GM18511 (cell line): Measurements from ENCODE around the gene ACADS.

ENCODE experiments used
- ATAC-seq: cut with Tn5 transposase; IDR thresholded peaks from one replicate; pipeline ENCODE4 v1.9.1; 2021; ENCODE audit warnings: mild to moderate bottlenecking, moderate library complexity; ENCODE audit not compliant: unreplicated experiment

ACADS gene

DNA sequence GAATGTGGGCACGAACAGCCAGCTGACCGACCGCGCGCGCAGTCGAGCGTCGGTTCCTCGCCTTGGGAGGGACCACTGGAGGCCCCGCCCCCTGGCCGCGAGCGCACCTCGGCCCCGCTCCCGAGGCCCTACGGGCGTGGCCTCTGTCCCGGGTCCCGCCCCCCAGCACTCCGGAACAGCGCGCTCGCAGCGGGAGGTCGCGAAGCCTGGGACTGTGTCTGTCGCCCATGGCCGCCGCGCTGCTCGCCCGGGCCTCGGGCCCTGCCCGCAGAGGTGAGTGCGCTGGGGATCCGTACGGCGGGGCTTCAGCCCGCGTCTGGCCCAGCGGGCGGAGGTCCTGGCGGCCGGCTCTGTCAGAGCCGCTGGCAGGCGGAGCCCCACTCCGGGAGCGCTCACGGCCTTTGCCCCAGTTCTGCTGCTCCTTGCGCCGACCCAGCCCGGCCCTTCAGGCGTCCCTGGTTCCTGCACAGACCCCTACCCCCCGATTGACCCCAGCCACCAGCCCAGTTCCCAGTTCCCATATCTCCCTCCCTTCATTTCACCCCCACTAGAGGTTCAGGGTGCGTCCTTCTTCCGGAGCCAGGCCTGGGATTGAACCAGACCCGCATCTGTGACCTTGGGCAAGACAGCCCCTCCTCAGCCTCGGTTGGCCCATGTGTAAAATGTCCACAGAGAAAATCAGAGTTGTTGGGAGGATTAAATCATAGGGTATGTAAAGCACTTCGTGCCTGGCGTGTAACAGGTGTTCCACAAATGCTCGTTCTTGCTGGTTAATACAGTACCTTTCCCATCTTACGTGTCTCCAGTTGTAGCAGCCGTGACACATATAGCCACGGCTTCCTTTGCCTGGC lies at the start of gene ACADS:
ACADS (plus strand) TSS at position 168 of the 851 bp plus-strand sequence; CDS start at position 228, 60 bp downstream.
- peak; percentile 95 for ATAC-seq

- ATAC-seq = peak; percentile 59
Measured at GRCh38 chr12:120677765-120678473, 47.7 kb upstream of the ACADS start.

GRCh38 chr12:120678572-120678971 lies 47.1 kb upstream of the ACADS start:
- peak; percentile 24 for ATAC-seq

GRCh38 chr12:120680165-120680738 lies 45.4 kb upstream of the ACADS start:
- ATAC-seq = no peak

- peak; percentile 16 for ATAC-seq
Measured at GRCh38 chr12:120684523-120684932, 41.1 kb upstream of the ACADS start.

GRCh38 chr12:120685522-120685921 lies 40.1 kb upstream of the ACADS start:
- ATAC-seq = no peak

DNA sequence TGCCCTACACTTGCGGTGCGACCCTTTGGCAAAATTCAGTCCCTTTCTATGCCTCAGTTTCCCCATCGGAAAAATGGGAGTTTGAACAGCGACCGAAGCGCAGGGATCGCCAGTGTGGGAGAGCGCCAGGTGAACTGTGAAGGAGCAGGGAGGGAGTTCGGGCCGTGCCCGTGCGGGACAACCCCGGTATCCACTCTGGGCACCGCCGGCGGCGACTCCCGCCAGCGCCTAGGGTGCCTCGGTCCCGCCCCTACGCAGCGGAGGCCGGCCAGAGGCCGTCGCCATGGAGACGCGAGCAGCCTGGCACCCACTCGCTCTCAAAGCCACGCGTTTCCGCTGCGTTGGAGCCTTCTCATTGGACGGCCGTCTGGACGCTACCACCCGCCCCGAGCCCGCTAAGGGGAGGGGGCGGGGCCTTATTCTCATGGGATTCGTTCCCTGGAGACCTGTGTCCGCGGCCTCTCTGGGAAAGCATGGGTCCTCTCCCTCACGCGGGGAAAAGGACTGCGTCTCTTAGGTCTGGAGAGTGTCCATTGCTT lies 39.4 kb upstream of the ACADS start:
- ATAC-seq = peak; percentile 74

- ATAC-seq = peak; percentile 71
Measured at GRCh38 chr12:120686690-120687577, 38.7 kb upstream of the ACADS start, which contains the start of gene MLEC. Gene MLEC (plus strand): TSS chr12:120687149. CDS start chr12:120687297, 148 bp downstream.

DNA sequence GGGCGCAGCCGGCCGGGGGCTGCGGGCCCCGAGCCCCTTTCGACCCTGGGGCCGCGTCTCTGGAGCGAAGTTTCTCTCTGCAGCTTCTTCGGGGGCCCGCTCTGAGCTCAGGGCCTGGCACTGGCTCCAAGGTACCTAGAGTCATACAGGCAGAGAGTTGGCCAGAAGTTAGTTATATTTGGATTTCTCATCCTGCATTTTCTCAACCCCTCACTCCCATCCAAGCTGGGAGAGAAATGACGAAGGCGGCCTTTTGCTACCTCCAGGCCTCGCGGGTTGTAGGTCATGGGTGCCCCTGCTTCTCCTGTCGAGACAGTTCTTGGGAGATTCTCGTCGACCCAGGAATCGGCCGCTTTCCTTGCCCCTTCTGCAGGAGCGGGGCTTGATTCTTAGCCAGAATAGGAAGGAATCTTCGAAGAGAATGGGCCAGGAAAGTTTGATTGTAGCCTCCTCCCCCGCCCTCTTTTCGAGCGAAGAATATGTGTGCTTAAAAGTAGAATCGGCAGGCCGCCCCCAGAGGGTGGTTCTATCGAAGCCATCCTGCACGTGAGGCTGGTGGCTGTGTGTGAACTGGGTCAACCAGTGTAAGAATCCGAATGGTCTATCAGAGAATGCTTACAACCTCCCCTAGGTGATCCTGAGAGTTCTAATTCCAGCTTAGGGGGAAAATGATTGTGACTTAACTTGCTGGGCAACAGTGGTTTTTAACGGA lies 37.9 kb upstream of the ACADS start:
- no peak for ATAC-seq

GRCh38 chr12:120688527-120689071 lies 37.0 kb upstream of the ACADS start:
- no peak for ATAC-seq

GRCh38 chr12:120689397-120690082 lies 36.1 kb upstream of the ACADS start:
- no peak for ATAC-seq

GRCh38 chr12:120690083-120690450 lies 35.6 kb upstream of the ACADS start:
- ATAC-seq = no peak

GRCh38 chr12:120690978-120691377 lies 34.6 kb upstream of the ACADS start:
- no peak for ATAC-seq

- no peak for ATAC-seq
Measured at GRCh38 chr12:120692524-120693033, 33.0 kb upstream of the ACADS start.

- ATAC-seq = no peak
Measured at GRCh38 chr12:120693848-120694247, 31.8 kb upstream of the ACADS start.

DNA sequence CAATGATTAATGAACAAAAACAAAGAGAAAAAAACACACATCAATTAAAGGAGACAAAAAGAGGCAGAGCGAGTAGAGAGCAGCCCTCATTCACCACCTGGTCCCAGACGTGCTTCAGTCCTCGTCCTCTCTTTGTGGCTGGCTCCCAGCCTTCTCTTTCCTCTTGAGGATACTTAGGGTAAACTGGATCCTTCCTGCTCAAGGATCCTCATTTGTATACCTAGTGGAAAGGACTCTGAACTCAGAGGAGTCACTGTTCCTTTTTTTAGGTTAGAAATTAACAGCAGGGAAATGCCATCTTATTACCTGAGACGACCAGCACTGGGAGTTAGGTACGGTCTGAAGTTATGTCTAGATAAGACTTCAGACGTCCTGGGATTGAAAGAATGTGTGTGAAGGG lies 29.0 kb upstream of the ACADS start:
- no peak for ATAC-seq

DNA sequence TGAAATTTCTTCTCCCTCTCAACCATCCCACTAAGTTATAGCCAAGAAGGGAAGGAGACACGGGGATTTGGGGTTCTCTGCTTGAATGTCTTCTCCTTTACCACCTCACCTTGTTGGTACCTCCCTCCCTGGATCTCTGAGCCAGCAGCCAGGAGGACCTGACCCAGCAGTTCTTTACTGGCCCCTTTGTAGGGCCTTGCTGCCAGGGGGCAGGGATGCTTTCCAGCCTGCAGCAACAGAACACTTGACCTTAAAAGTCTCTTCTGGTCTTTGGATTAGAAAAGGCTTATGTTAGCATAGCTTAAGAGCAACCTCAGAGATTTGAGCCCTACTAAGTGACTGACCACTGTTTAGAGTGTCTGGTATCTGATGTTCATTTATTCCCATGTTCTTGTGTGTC lies 28.3 kb upstream of the ACADS start:
- no peak for ATAC-seq

DNA sequence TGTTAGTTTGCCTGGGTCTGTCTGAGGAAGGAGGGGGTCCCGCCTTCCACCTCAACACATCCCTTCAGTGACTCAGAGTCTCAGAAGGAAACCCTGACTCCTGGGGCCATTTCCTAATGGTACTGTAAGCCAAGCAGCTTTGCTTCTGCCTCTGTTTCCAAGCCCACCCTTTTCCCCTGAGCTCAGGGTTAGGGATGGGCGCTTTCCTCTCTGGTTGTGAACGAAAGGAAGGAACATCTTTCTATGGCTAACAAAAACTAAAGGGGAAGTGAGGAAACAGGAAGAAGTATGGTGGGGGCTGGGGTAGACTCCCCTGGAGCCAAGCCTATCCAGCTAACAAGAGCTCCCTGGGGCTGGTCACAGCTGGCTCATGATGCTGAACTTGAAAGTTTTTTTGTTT lies 27.0 kb upstream of the ACADS start:
- ATAC-seq = no peak

- ATAC-seq = no peak
Measured at GRCh38 chr12:120699553-120699952, 26.1 kb upstream of the ACADS start.
